Prostate gland (tissue), 2 donors: ENCODE measurements around the gene ARHGAP21. TPM values are rescaled to one million over a fixed set of nuclear protein-coding genes. Genes with fewer than 3 reads are reported as not detected.

Experiments
- DNase-seq: peaks from one replicate; pipeline ENCODE4 v3.0.0-alpha.2; 2019; ENCODE audit warnings: low spot score
- H3K27ac ChIP-seq, 2 donors: fragments of 200-600 bp; sonication (generic); 2 replicates each; pipeline ENCODE4 v1.5.1; 2017 to 2019
- H3K27me3 ChIP-seq: fragments of 200-600 bp; sonication (generic); replicated peaks from 2 replicates; pipeline ENCODE4 v1.5.1; 2019; ENCODE audit not compliant: insufficient read depth
- H3K36me3 ChIP-seq, 2 donors: fragments of 200-600 bp; sonication (generic); 1 replicate in 1 of 2; 2 replicates in 1 of 2; pipeline versions ENCODE4 v1.5.1 to v1.8.1; 2017 to 2019
- H3K4me1 ChIP-seq: fragments of 200-600 bp; sonication (generic); replicated peaks from 2 replicates; pipeline ENCODE4 v1.5.1; 2019
- H3K4me3 ChIP-seq, 2 donors: fragments of 200-600 bp; sonication (generic); 2 replicates each; pipeline ENCODE4 v1.5.1; 2017 to 2019
- H3K9me3 ChIP-seq: fragments of 200-600 bp; sonication (generic); 2 replicates; pipeline ENCODE4 v1.5.1; 2017
- CTCF ChIP-seq, 4 experiments: fragments of 200-600 bp in 2 of 4; fragments of 450-650 bp in 2 of 4; sonication (generic) in 2 of 4; IDR thresholded peaks; 1 replicate in 3 of 4; 2 replicates in 1 of 4; pipeline ENCODE4 v1.5.1; 2016 to 2019; ENCODE audit warnings: antibody characterized with exemption in 4 of 4, mild to moderate bottlenecking in 2 of 4, moderate library complexity in 2 of 4
- POLR2A ChIP-seq: fragments of 450-650 bp; IDR thresholded peaks from one replicate; pipeline ENCODE4 v1.6.1; 2016; ENCODE audit warnings: antibody characterized with exemption, mild to moderate bottlenecking
- POLR2AphosphoS5 ChIP-seq: sonication (generic); formaldehyde crosslinking; IDR thresholded peaks from one replicate; pipeline ENCODE4 v1.6.1; 2017; ENCODE audit warnings: antibody characterized with exemption
- WGBS: methylation state at CpG from one replicate; pipeline ENCODE4 v1.1.5; 2018; 5-methylcytosine and 5-hydroxymethylcytosine counted together
- intact Hi-C: fragments of 100-400 bp; cut with DNase I; formaldehyde crosslinking; loops from one replicate; pipeline ENCODE4 v1.14.2; 2022
- total RNA-seq, 2 donors: library from RNA; depleted of rRNA; stranded (reverse); fragments of >200 nt; gene quantifications; one replicate each; pipeline ENCODE4 v1.1.0, GENCODE V29; 2016

The ARHGAP21 gene
- total RNA-seq, 2 donors from 2014 or later: 42.3 to 44.3 TPM

GRCh38 chr10:24574161-24574560 is 149.5 kb downstream of the ARHGAP21 start:
- no peaks in the 10 kb centered on the region for H3K4me1 ChIP-seq
- 88% methylated on average over 9 of the region's 9 CpGs for WGBS
- H3K36me3 ChIP-seq: no peaks in the 10 kb centered on the region
- no peak for TF ChIP-seq POLR2A
- TF ChIP-seq POLR2AphosphoS5: no peak
- no peak for TF ChIP-seq CTCF (IDR thresholded peaks at IDR 0.05)
- DNase-seq: no peak
- H3K9me3 ChIP-seq: no peaks in the 10 kb centered on the region
- no peaks in the 10 kb centered on the region for H3K27me3 ChIP-seq
- H3K4me3 ChIP-seq: no peak overlapping the region
- no peak overlapping the region for H3K27ac ChIP-seq
- intact Hi-C loops: no loop called here

GRCh38 chr10:24571870-24572450 is 151.7 kb downstream of the ARHGAP21 start:
- WGBS: 64% methylated on average over 7 of the region's 7 CpGs
- no peaks in the 10 kb centered on the region for H3K9me3 ChIP-seq
- no peaks in the 10 kb centered on the region for H3K36me3 ChIP-seq
- no peak for DNase-seq
- H3K4me1 ChIP-seq: no peaks in the 10 kb centered on the region
- intact Hi-C loops: no loop called here
- TF ChIP-seq POLR2A: no peak
- no peak for TF ChIP-seq CTCF (IDR thresholded peaks at IDR 0.05)
- no peak for TF ChIP-seq POLR2AphosphoS5
- H3K27ac ChIP-seq: no peak overlapping the region
- no peaks in the 10 kb centered on the region for H3K27me3 ChIP-seq
- no peak overlapping the region for H3K4me3 ChIP-seq

GRCh38 chr10:24570658-24571426 is 152.8 kb downstream of the ARHGAP21 start:
- WGBS: 95% methylated on average over 9 of the region's 9 CpGs
- Histone ChIP-seq H3K4me1 (no peaks in the 10 kb centered on the region), H3K27me3 (no peaks in the 10 kb centered on the region), H3K27ac (no peak overlapping the region), H3K36me3 (no peaks in the 10 kb centered on the region), H3K4me3 (no peak overlapping the region), H3K9me3 (no peaks in the 10 kb centered on the region)
- TF ChIP-seq POLR2AphosphoS5: no peak
- no peak for TF ChIP-seq POLR2A
- TF ChIP-seq CTCF (IDR thresholded peaks at IDR 0.05): no peak
- intact Hi-C loops: no loop called here
- no peak for DNase-seq

GRCh38 chr10:24569828-24570657 is 153.6 kb downstream of the ARHGAP21 start:
- Histone ChIP-seq H3K4me1 (no peaks in the 10 kb centered on the region), H3K27me3 (no peaks in the 10 kb centered on the region), H3K36me3 (no peaks in the 10 kb centered on the region), H3K27ac (no peak overlapping the region), H3K4me3 (no peak overlapping the region), H3K9me3 (no peaks in the 10 kb centered on the region)
- no peak for TF ChIP-seq POLR2AphosphoS5
- no peak for TF ChIP-seq POLR2A
- TF ChIP-seq CTCF (IDR thresholded peaks at IDR 0.05): no peak
- intact Hi-C loops: no loop called here
- DNase-seq: no peak
- 90% methylated on average over 12 of the region's 12 CpGs for WGBS
